ENCODE results near the gene RHBDL2. TPM values are rescaled to one million over a fixed set of nuclear protein-coding genes. Genes with fewer than 3 reads are reported as not detected.

The RHBDL2 gene
- total RNA-seq, 1 donor = 0.72 TPM

DNA sequence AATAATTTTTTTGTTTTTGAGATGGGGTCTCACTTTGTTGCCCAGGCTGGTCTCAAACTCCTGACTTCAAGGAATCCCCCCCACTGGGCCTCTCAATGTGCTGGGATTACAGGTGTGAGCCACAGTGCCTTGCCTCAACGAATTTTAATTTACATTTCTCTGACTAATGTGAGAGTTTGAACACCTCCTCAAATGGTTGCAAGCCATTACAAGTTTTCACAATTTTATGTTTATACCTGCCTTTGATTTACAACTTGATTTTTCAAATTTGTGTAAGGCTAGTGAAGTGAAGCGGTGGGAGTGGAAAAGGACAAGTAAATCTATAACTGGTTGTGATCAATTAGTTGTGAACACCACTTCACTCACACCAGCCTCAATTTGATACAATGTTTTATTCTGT, 8.9 kb upstream of the RHBDL2 start:
- Histone ChIP-seq H4K20me1 (ENCODE audit: insufficient read depth, low read length) (no peaks in the 10 kb centered on the region), H2AFZ (ENCODE audit: low read length) (no peak overlapping the region), H3K27ac (ENCODE audit: low read depth, low read length) (no peak overlapping the region), H3K79me2 (ENCODE audit: insufficient read depth, low read length) (no peaks in the 10 kb centered on the region), H3K27me3 (ENCODE audit: insufficient read depth, low read length) (no peaks in the 10 kb centered on the region), H3K4me2 (ENCODE audit: insufficient read depth, low read length) (no peak overlapping the region), H3K36me3 (ENCODE audit: insufficient read depth, low read length) (no peaks in the 10 kb centered on the region), H3K9me3 (ENCODE audit: low read depth, low read length) (no peaks in the 10 kb centered on the region), H3K4me3 (ENCODE audit: insufficient read depth, low read length) (no peak overlapping the region), H3K4me1 (ENCODE audit: insufficient read depth, low read length) (peaks cover 3% of the 10 kb centered on the region)
- TF ChIP-seq, protein P1, sequence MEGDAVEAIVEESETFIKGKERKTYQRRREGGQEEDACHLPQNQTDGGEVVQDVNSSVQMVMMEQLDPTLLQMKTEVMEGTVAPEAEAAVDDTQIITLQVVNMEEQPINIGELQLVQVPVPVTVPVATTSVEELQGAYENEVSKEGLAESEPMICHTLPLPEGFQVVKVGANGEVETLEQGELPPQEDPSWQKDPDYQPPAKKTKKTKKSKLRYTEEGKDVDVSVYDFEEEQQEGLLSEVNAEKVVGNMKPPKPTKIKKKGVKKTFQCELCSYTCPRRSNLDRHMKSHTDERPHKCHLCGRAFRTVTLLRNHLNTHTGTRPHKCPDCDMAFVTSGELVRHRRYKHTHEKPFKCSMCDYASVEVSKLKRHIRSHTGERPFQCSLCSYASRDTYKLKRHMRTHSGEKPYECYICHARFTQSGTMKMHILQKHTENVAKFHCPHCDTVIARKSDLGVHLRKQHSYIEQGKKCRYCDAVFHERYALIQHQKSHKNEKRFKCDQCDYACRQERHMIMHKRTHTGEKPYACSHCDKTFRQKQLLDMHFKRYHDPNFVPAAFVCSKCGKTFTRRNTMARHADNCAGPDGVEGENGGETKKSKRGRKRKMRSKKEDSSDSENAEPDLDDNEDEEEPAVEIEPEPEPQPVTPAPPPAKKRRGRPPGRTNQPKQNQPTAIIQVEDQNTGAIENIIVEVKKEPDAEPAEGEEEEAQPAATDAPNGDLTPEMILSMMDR (IDR thresholded peaks at IDR 0.05; ENCODE audit: extremely low read depth, low read depth, low read length) = no peak
- DNase-seq (ENCODE audit: insufficient read length, low spot score, missing footprints) = peak; percentile 55

DNA sequence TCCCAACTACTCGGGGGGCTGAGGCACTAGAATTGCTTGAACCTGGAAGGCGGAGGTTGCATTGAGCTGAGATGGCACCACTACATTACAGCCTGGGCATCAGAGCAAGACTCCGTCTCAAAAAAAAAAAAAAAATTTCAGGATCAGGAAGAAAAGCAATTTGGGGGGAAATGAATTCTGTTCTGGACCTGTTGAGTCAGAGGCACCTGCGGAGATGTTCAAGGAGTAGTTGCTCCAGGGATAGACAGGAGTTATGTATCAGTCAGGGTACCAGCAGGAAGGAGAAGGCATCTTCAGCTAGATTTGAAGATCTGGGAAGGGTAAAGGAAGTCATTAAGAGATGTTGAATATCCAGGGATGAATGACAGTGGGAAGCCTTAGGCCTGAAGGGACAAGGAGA, 2.9 kb upstream of the RHBDL2 start:
- H3K9me3 ChIP-seq (ENCODE audit: low read depth, low read length) = no peaks in the 10 kb centered on the region
- peaks cover 5% of the 10 kb centered on the region for H3K4me1 ChIP-seq (ENCODE audit: insufficient read depth, low read length)
- H3K79me2 ChIP-seq (ENCODE audit: insufficient read depth, low read length) = peaks cover 3% of the 10 kb centered on the region
- no peaks in the 10 kb centered on the region for H3K36me3 ChIP-seq (ENCODE audit: insufficient read depth, low read length)
- H4K20me1 ChIP-seq (ENCODE audit: insufficient read depth, low read length) = no peaks in the 10 kb centered on the region
- no peaks in the 10 kb centered on the region for H3K27me3 ChIP-seq (ENCODE audit: insufficient read depth, low read length)
- no peak overlapping the region for H3K4me3 ChIP-seq (ENCODE audit: insufficient read depth, low read length)
- no peak overlapping the region for H3K4me2 ChIP-seq (ENCODE audit: insufficient read depth, low read length)
- no peak overlapping the region for H3K27ac ChIP-seq (ENCODE audit: low read depth, low read length)
- TF ChIP-seq, protein P1 (IDR thresholded peaks at IDR 0.05; ENCODE audit: extremely low read depth, low read depth, low read length) = no peak
- peak; percentile 26 for DNase-seq (ENCODE audit: insufficient read length, low spot score, missing footprints)
- no peak overlapping the region for H2AFZ ChIP-seq (ENCODE audit: low read length)

DNA sequence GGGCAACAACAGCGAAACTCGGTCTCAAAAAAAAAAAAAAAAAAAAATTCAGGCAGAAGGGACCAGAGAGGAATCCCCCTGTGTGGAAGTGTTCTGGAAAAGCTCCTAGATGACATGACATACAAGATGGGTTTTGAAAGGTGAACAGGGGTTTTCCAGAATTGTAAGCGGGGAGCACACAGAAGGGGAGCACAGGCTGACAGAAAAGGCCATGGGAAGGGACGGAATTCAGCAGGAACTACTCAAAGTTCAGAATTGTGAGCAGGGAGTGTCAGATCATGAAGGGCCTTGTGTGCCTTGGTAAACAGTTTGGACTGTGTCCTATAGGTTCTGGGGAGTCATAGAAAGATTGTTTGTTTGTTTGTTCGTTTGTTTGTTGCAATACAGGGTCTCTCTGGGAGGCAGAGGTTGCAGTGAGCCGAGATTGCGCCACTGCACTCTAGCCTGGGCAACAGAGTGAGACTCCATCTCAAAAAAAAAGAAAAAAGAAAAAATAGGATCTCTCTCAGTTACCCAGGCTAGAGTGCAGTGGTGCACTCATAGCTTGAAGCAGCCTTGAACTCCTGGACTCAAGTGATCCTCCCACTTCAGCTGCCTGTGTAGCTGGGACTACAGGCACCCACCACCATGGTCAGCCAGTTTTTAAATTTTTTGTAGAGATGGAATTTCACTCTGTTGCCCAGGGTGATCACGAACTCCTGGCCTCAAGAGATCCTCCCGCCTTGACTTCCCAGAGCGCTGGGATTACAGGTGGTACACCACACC, 1.2 kb upstream of the RHBDL2 start:
- Histone ChIP-seq H2AFZ (ENCODE audit: low read length) (no peak overlapping the region), H3K4me1 (ENCODE audit: insufficient read depth, low read length) (peaks cover 5% of the 10 kb centered on the region), H3K79me2 (ENCODE audit: insufficient read depth, low read length) (peaks cover 3% of the 10 kb centered on the region), H3K27ac (ENCODE audit: low read depth, low read length) (no peak overlapping the region), H3K4me2 (ENCODE audit: insufficient read depth, low read length) (no peak overlapping the region), H3K9me3 (ENCODE audit: low read depth, low read length) (no peaks in the 10 kb centered on the region), H3K4me3 (ENCODE audit: insufficient read depth, low read length) (no peak overlapping the region), H3K36me3 (ENCODE audit: insufficient read depth, low read length) (no peaks in the 10 kb centered on the region), H3K27me3 (ENCODE audit: insufficient read depth, low read length) (no peaks in the 10 kb centered on the region), H4K20me1 (ENCODE audit: insufficient read depth, low read length) (no peaks in the 10 kb centered on the region)
- TF ChIP-seq, protein P1 (IDR thresholded peaks at IDR 0.05; ENCODE audit: extremely low read depth, low read depth, low read length) = no peak
- DNase-seq (ENCODE audit: insufficient read length, low spot score, missing footprints) = no peak

DNA sequence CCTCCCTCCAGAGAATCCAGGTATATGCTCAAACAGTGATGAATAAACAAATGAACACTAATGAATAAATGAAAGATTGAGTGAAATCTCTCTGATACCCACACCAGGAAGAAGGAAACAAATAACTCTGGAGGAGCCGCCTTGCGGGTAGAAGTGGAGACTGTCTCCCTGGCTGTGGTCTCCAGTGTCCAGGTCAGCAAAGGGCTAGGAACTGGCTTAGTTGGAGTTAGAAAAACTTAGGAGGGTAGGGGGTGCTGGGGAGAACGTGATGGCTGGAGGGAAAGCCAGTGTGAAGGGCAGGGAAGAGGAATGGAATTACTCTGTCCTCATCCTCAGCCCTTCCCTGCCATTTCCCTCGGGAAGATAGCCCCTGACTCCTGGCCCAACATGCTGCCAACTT, 537 bp downstream of the RHBDL2 start:
- no peaks in the 10 kb centered on the region for H4K20me1 ChIP-seq (ENCODE audit: insufficient read depth, low read length)
- H3K4me2 ChIP-seq (ENCODE audit: insufficient read depth, low read length) = peak overlapping the region; percentile 94
- peak overlapping the region; percentile 95 for H3K4me3 ChIP-seq (ENCODE audit: insufficient read depth, low read length)
- peaks cover 5% of the 10 kb centered on the region for H3K4me1 ChIP-seq (ENCODE audit: insufficient read depth, low read length)
- H2AFZ ChIP-seq (ENCODE audit: low read length) = peak overlapping the region; percentile 96
- H3K27me3 ChIP-seq (ENCODE audit: insufficient read depth, low read length) = no peaks in the 10 kb centered on the region
- peak overlapping the region; percentile 41 for H3K27ac ChIP-seq (ENCODE audit: low read depth, low read length)
- H3K36me3 ChIP-seq (ENCODE audit: insufficient read depth, low read length) = no peaks in the 10 kb centered on the region
- H3K9me3 ChIP-seq (ENCODE audit: low read depth, low read length) = no peaks in the 10 kb centered on the region
- TF ChIP-seq, protein P1 (IDR thresholded peaks at IDR 0.05; ENCODE audit: extremely low read depth, low read depth, low read length) = peak; percentile 9
- H3K79me2 ChIP-seq (ENCODE audit: insufficient read depth, low read length) = peaks cover 3% of the 10 kb centered on the region
- DNase-seq (ENCODE audit: insufficient read length, low spot score, missing footprints) = peak; percentile 57

Data from osteoblast (primary cell).